Measurements from ENCODE around the gene BBS9.

The BBS9 gene

DNA sequence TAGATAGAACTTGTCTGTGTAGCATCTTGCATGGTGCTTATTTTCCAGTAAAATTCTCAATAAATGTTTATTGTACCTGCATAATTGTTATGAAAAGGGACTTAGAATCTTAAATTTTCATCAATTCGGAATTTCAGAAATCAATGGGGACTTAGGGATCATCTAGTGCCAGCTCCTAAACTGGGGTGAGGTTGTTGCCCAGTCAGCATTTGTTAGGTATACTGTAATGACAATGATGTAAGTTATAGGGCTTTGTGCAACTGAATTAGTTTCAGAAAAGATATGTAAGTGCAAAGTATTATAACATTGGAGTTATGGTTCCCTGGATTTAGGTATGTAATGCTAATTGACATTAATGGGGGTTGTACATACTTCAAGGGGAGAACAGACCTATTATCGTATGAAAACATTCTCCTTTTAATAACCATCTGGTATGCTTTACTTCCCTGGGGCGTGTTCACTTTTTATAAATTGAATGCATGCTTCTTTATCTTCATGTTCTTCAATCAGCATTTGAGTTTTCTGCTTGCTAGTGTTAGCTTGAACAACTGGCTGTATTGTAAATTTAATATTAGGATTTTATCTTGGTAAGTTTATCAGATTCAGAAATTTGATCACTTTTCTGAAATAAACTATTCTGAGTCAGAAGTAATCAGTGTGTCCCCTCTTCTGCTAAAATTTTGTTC, 270.3 kb downstream of the BBS9 start:
- Histone ChIP-seq H3K9ac (ENCODE audit: low read length in 2 of 2) (no peak overlapping the region), H3K4me1 (ENCODE audit: control insufficient read depth, insufficient read depth, low read length) (no peaks in the 10 kb centered on the region), H3K4me3 (ENCODE audit: low read length in 2 of 2) (no peak overlapping the region), H3K9me3 (ENCODE audit: control insufficient read depth in 2 of 2, low read length in 2 of 2) (no peaks in the 10 kb centered on the region), H3K27ac (ENCODE audit: low read length) (no peak overlapping the region), H3K36me3 (ENCODE audit: control insufficient read depth in 2 of 2, insufficient read depth in 2 of 2, low read length in 2 of 2) (no peaks in the 10 kb centered on the region), H3K27me3 (ENCODE audit: control insufficient read depth in 1 of 2, insufficient read depth in 2 of 2, low read length in 2 of 2) (no peaks in the 10 kb centered on the region)

DNA sequence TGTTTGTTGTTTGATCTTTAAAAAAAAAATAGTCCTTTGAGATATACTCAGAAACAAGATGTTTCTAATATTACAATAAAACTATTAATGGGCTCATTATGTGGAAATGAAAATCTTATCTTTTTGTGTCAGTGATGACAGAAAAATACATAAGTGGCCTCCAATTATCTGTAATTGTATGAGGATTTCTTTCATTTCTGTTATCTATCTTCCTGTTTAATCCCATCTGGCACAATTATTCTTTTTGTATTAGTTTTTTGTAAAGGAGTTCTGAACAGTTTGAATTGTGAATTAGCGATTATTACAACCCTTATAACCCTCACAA, 270.8 kb downstream of the BBS9 start:
- Histone ChIP-seq H3K9ac (ENCODE audit: low read length in 2 of 2) (no peak overlapping the region), H3K9me3 (ENCODE audit: control insufficient read depth in 2 of 2, low read length in 2 of 2) (no peaks in the 10 kb centered on the region), H3K27ac (ENCODE audit: low read length) (no peak overlapping the region), H3K4me1 (ENCODE audit: control insufficient read depth, insufficient read depth, low read length) (no peaks in the 10 kb centered on the region), H3K4me3 (ENCODE audit: low read length in 2 of 2) (no peak overlapping the region), H3K27me3 (ENCODE audit: control insufficient read depth in 1 of 2, insufficient read depth in 2 of 2, low read length in 2 of 2) (no peaks in the 10 kb centered on the region), H3K36me3 (ENCODE audit: control insufficient read depth in 2 of 2, insufficient read depth in 2 of 2, low read length in 2 of 2) (no peaks in the 10 kb centered on the region)

DNA sequence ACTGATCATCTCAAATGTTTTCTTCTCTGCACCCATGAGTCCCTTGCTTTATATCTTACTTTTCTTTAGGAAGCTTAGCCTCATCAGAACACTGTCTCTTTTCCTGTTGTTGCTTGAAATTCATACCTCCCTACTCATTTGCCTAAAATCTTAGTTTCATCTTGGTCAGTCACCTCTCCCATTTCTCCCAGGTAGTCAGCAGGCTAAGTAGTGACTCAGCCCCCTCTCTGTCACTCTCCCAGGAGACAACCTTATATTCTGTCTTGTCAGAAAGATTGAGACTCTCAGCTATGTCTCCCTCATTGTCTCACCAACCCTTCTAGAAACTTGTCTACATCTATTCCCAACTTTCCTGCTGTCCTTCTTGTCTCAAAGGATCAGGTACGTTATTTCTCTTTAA, 280.9 kb downstream of the BBS9 start:
- H3K9ac ChIP-seq (ENCODE audit: low read length in 2 of 2): no peak overlapping the region
- no peak overlapping the region for H3K4me3 ChIP-seq (ENCODE audit: low read length in 2 of 2)
- no peaks in the 10 kb centered on the region for H3K9me3 ChIP-seq (ENCODE audit: control insufficient read depth in 2 of 2, low read length in 2 of 2)
- H3K27me3 ChIP-seq (ENCODE audit: control insufficient read depth in 1 of 2, insufficient read depth in 2 of 2, low read length in 2 of 2): no peaks in the 10 kb centered on the region
- no peaks in the 10 kb centered on the region for H3K36me3 ChIP-seq (ENCODE audit: control insufficient read depth in 2 of 2, insufficient read depth in 2 of 2, low read length in 2 of 2)
- H3K4me1 ChIP-seq (ENCODE audit: control insufficient read depth, insufficient read depth, low read length): no peaks in the 10 kb centered on the region
- no peak overlapping the region for H3K27ac ChIP-seq (ENCODE audit: low read length)

DNA sequence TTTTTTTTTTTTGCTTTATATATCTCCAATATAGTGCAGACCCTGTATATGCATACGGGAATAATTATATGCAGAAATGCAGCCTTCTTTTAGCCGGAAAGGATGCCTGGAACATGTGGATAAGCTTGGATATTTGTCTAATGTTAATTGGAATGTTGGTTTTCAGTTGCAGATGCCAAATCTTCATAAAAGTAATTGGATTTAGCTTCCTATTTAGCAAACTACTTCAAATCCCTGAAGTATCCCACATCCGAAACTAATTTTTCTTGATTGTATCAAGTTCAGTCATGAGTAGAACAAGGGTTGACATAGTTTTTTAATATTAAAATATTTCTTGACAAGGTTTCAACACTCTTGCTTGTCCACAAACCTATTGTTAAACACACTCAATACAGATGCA, 281.7 kb downstream of the BBS9 start:
- Histone ChIP-seq H3K36me3 (ENCODE audit: control insufficient read depth in 2 of 2, insufficient read depth in 2 of 2, low read length in 2 of 2) (no peaks in the 10 kb centered on the region), H3K27ac (ENCODE audit: low read length) (no peak overlapping the region), H3K9ac (ENCODE audit: low read length in 2 of 2) (no peak overlapping the region), H3K9me3 (ENCODE audit: control insufficient read depth in 2 of 2, low read length in 2 of 2) (no peaks in the 10 kb centered on the region), H3K4me3 (ENCODE audit: low read length in 2 of 2) (no peak overlapping the region), H3K4me1 (ENCODE audit: control insufficient read depth, insufficient read depth, low read length) (no peaks in the 10 kb centered on the region), H3K27me3 (ENCODE audit: control insufficient read depth in 1 of 2, insufficient read depth in 2 of 2, low read length in 2 of 2) (no peaks in the 10 kb centered on the region)

DNA sequence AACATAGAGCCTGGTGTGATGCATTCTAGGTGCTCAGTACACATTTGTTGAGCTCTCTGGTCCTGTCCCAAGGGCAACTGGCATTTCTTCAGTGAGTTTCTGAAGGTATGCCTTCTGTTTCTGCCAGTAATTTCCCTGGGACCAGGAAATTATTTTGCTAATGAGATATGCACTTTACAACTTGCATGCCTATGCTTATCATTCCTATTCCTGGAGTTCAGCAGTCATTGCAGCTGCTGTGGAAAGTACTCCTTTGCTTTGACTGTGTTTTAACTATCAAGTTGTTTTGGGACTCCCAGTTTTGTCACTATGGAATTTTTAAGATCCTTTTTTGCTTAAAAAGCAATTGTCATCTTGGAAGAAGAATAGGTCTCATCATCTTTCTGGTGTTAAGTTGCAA, 283.0 kb downstream of the BBS9 start:
- H3K36me3 ChIP-seq (ENCODE audit: control insufficient read depth in 2 of 2, insufficient read depth in 2 of 2, low read length in 2 of 2): no peaks in the 10 kb centered on the region
- no peaks in the 10 kb centered on the region for H3K9me3 ChIP-seq (ENCODE audit: control insufficient read depth in 2 of 2, low read length in 2 of 2)
- H3K4me1 ChIP-seq (ENCODE audit: control insufficient read depth, insufficient read depth, low read length): no peaks in the 10 kb centered on the region
- no peak overlapping the region for H3K27ac ChIP-seq (ENCODE audit: low read length)
- H3K9ac ChIP-seq (ENCODE audit: low read length in 2 of 2): no peak overlapping the region
- H3K27me3 ChIP-seq (ENCODE audit: control insufficient read depth in 1 of 2, insufficient read depth in 2 of 2, low read length in 2 of 2): no peaks in the 10 kb centered on the region
- H3K4me3 ChIP-seq (ENCODE audit: low read length in 2 of 2): no peak overlapping the region

DNA sequence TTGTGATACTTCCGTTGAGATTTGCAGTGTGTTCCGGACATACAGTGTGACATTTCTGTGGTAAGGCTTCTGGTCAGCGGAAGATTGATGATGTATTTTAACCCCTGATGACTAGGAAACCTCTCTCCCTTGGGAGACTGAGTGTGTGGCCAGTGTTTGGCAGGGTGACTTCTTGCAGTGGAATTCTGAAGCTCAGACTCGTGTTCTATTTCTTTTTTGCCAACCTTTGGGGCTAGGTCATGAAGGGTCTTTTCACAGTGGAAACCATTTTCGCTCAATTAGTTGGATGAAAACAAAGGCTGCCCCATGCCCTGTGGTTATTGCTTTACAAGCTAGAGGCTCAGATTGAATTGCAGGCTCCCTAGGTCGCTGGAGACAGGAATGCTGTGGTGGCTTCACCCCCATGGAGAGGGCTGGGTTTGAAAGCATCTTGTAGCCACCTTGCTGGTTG, 288.9 kb downstream of the BBS9 start:
- no peaks in the 10 kb centered on the region for H3K27me3 ChIP-seq (ENCODE audit: control insufficient read depth in 1 of 2, insufficient read depth in 2 of 2, low read length in 2 of 2)
- H3K9ac ChIP-seq (ENCODE audit: low read length in 2 of 2): no peak overlapping the region
- H3K4me1 ChIP-seq (ENCODE audit: control insufficient read depth, insufficient read depth, low read length): peaks cover 10% of the 10 kb centered on the region
- H3K27ac ChIP-seq (ENCODE audit: low read length): no peak overlapping the region
- no peak overlapping the region for H3K4me3 ChIP-seq (ENCODE audit: low read length in 2 of 2)
- H3K9me3 ChIP-seq (ENCODE audit: control insufficient read depth in 2 of 2, low read length in 2 of 2): no peaks in the 10 kb centered on the region
- H3K36me3 ChIP-seq (ENCODE audit: control insufficient read depth in 2 of 2, insufficient read depth in 2 of 2, low read length in 2 of 2): no peaks in the 10 kb centered on the region

DNA sequence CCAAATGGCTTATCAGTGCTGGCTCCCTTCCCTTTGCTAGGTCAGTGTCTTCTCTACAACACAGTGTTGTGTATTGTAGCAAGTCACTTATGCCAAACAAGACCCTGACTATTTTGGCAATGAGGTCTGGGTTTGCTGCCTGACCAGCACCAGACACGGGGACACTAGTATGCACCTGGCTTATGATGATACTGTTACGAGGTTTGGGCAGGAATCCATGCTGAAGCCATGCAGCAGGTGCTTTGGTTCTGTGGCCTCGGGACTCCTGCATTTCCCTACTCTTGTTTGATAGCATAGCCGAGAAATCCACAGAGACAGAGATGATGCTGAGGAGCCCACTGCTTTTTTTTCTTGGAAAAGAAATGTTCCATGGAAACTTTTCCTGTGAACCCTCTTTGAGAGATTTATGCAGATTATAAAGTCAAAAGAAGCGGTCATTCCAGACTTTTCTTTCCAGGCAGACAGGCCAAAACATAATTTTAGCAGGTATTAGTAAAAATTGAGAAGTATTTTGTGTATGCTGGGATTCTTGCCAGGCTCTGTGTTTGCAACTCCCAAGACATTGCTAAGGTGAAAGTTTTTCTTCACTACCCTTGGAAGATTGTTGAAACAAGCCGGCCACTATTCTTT, 291.1 kb downstream of the BBS9 start:
- H3K27ac ChIP-seq (ENCODE audit: low read length): no peak overlapping the region
- H3K9ac ChIP-seq (ENCODE audit: low read length in 2 of 2): no peak overlapping the region
- no peaks in the 10 kb centered on the region for H3K27me3 ChIP-seq (ENCODE audit: control insufficient read depth in 1 of 2, insufficient read depth in 2 of 2, low read length in 2 of 2)
- peaks cover 12% of the 10 kb centered on the region for H3K4me1 ChIP-seq (ENCODE audit: control insufficient read depth, insufficient read depth, low read length)
- H3K36me3 ChIP-seq (ENCODE audit: control insufficient read depth in 2 of 2, insufficient read depth in 2 of 2, low read length in 2 of 2): no peaks in the 10 kb centered on the region
- H3K9me3 ChIP-seq (ENCODE audit: control insufficient read depth in 2 of 2, low read length in 2 of 2): no peaks in the 10 kb centered on the region
- no peak overlapping the region for H3K4me3 ChIP-seq (ENCODE audit: low read length in 2 of 2)

DNA sequence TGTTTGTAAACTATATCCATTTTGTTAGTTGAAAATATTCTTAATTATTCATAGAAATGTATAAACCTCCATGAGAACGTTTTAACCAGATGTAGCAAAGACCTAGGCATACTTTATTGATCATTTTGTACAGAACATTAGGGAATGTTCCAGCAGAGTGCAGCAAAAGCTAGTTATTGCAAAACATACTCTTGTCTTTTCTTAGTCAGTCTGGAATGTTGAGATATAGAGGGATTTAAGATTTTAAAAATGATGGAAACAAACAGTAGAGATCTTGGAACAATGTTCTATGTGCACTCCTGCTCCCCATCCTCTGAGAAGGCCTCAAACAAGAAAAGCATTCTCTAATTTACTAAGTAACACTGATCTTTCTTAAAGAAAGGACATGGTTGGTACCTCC, 292.1 kb downstream of the BBS9 start:
- Histone ChIP-seq H3K4me3 (ENCODE audit: low read length in 2 of 2) (no peak overlapping the region), H3K9ac (ENCODE audit: low read length in 2 of 2) (no peak overlapping the region), H3K4me1 (ENCODE audit: control insufficient read depth, insufficient read depth, low read length) (peaks cover 15% of the 10 kb centered on the region), H3K9me3 (ENCODE audit: control insufficient read depth in 2 of 2, low read length in 2 of 2) (no peaks in the 10 kb centered on the region), H3K27ac (ENCODE audit: low read length) (no peak overlapping the region), H3K27me3 (ENCODE audit: control insufficient read depth in 1 of 2, insufficient read depth in 2 of 2, low read length in 2 of 2) (no peaks in the 10 kb centered on the region), H3K36me3 (ENCODE audit: control insufficient read depth in 2 of 2, insufficient read depth in 2 of 2, low read length in 2 of 2) (no peaks in the 10 kb centered on the region)

DNA sequence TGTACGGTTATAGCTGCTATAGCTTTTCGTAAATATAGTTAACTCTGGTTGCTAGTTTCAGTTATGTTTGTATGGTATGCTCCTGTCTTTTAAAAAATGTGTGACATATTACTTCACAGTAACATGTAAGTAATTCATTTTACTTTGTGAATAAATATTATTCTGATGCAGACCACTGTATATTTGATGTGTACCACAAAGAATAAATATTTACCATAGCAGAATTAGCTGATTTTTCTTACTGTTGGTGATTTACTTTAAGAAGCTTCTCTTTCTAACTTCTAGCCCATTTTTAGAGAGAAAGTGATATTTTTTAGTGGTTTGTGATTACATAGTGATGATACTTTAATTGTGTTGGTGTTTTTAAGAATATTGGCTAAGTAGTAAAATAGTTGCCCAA, 292.8 kb downstream of the BBS9 start:
- no peak overlapping the region for H3K9ac ChIP-seq (ENCODE audit: low read length in 2 of 2)
- H3K4me3 ChIP-seq (ENCODE audit: low read length in 2 of 2): no peak overlapping the region
- no peaks in the 10 kb centered on the region for H3K9me3 ChIP-seq (ENCODE audit: control insufficient read depth in 2 of 2, low read length in 2 of 2)
- no peaks in the 10 kb centered on the region for H3K27me3 ChIP-seq (ENCODE audit: control insufficient read depth in 1 of 2, insufficient read depth in 2 of 2, low read length in 2 of 2)
- H3K36me3 ChIP-seq (ENCODE audit: control insufficient read depth in 2 of 2, insufficient read depth in 2 of 2, low read length in 2 of 2): no peaks in the 10 kb centered on the region
- peaks cover 15% of the 10 kb centered on the region for H3K4me1 ChIP-seq (ENCODE audit: control insufficient read depth, insufficient read depth, low read length)
- no peak overlapping the region for H3K27ac ChIP-seq (ENCODE audit: low read length)

DNA sequence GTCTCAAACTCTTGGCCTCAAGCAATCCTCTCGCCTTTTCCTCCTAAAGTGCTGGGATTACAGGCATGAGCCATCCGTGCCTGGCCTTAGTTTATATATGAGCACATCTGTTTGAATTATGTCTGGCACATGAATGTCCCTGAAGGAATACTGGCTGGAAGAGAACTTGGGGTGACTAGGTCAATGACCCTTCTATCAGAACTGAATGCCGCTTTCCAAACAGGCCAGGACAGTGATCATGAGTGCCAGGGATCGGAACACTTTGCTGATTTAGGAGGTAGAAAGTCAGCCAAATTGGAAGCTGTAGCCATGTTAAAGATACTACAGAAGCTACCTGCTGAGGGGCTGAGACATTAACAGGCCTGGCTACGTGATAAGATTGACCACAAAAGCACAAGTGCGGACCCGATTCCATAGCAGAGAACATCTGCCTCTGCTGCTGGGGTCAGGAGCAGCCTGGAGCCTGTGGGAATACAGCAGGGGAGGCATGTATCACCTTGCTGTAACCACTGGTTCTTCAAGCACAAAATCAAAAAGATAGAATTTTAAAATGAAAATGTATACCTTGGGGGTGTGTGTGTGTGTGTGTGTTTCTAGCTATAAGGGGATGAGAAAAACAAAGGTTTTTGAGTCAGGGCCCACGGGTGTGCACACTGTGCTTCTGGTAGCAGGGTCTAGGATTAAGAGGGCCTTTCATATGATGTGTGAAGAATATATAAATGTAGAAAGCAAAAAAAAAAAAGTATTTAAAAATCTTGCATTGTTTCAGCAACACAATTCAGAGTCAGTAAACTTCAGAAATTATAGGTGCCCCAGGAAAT, 293.7 kb downstream of the BBS9 start:
- Histone ChIP-seq H3K27me3 (ENCODE audit: control insufficient read depth in 1 of 2, insufficient read depth in 2 of 2, low read length in 2 of 2) (no peaks in the 10 kb centered on the region), H3K36me3 (ENCODE audit: control insufficient read depth in 2 of 2, insufficient read depth in 2 of 2, low read length in 2 of 2) (no peaks in the 10 kb centered on the region), H3K9me3 (ENCODE audit: control insufficient read depth in 2 of 2, low read length in 2 of 2) (no peaks in the 10 kb centered on the region), H3K4me3 (ENCODE audit: low read length in 2 of 2) (no peak overlapping the region), H3K9ac (ENCODE audit: low read length in 2 of 2) (no peak overlapping the region), H3K27ac (ENCODE audit: low read length) (no peak overlapping the region), H3K4me1 (ENCODE audit: control insufficient read depth, insufficient read depth, low read length) (peaks cover 15% of the 10 kb centered on the region)

DNA sequence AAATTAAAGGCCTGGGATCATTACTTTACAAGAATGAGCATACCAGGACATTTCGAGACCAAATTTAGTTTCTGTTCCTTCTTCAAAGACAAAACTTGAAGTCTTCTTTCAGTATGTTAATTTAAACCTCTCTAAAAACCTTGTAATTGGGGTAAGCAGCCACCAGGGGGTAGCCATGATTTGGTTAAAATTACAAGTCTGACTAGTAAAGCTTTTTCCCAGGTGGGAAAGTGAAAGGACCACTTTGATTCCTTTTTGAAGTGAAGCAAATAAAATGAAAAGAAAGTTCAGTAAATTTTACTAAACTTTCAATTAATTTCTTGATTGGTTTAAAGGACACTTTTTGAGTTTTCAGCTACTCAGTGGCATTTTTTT, 294.3 kb downstream of the BBS9 start:
- H3K36me3 ChIP-seq (ENCODE audit: control insufficient read depth in 2 of 2, insufficient read depth in 2 of 2, low read length in 2 of 2): no peaks in the 10 kb centered on the region
- no peak overlapping the region for H3K27ac ChIP-seq (ENCODE audit: low read length)
- no peak overlapping the region for H3K9ac ChIP-seq (ENCODE audit: low read length in 2 of 2)
- no peaks in the 10 kb centered on the region for H3K9me3 ChIP-seq (ENCODE audit: control insufficient read depth in 2 of 2, low read length in 2 of 2)
- no peaks in the 10 kb centered on the region for H3K27me3 ChIP-seq (ENCODE audit: control insufficient read depth in 1 of 2, insufficient read depth in 2 of 2, low read length in 2 of 2)
- H3K4me3 ChIP-seq (ENCODE audit: low read length in 2 of 2): no peak overlapping the region
- peaks cover 15% of the 10 kb centered on the region for H3K4me1 ChIP-seq (ENCODE audit: control insufficient read depth, insufficient read depth, low read length)

Measured in stomach smooth muscle (tissue), 2 donors.